RWPE2 (cell line): ENCODE results near the gene MAP2K3.

Source experiments
- ATAC-seq: fragments of 200-7000 bp; cut with Tn5 transposase; 3 replicates; pipeline ENCODE4 v1.9.1; 2021; ENCODE audit warnings: low read depth
- DNase-seq: peaks from one replicate; pipeline ENCODE4 v3.0.0-alpha.2; 2020; ENCODE audit warnings: low spot score
- H3K27ac ChIP-seq: fragments of 450-650 bp; 2 replicates; pipeline ENCODE4 v1.5.1; 2017; ENCODE audit warnings: mild to moderate bottlenecking; ENCODE audit not compliant: poor library complexity, severe bottlenecking
- H3K27me3 ChIP-seq: fragments of 250-450 bp; sonication (Bioruptor Pico); 2 replicates; pipeline ENCODE4 v1.5.1; 2021; ENCODE audit warnings: mild to moderate bottlenecking, moderate library complexity; ENCODE audit not compliant: insufficient read depth, poor library complexity, severe bottlenecking
- H3K36me3 ChIP-seq: fragments of 250-450 bp; sonication (Bioruptor Pico); 2 replicates; pipeline ENCODE4 v1.5.1; 2020; ENCODE audit warnings: low read depth, mild to moderate bottlenecking, moderate library complexity
- H3K4me1 ChIP-seq: fragments of 250-450 bp; sonication (Bioruptor Pico); 2 replicates; pipeline ENCODE4 v1.5.1; 2021; ENCODE audit warnings: mild to moderate bottlenecking, moderate library complexity; ENCODE audit not compliant: insufficient read depth, poor library complexity, severe bottlenecking
- H3K4me3 ChIP-seq: fragments of 250-450 bp; sonication (Bioruptor Pico); 2 replicates; pipeline ENCODE4 v1.5.1; 2021; ENCODE audit warnings: mild to moderate bottlenecking, moderate library complexity; ENCODE audit not compliant: severe bottlenecking
- H3K9me3 ChIP-seq: fragments of 250-450 bp; sonication (Bioruptor Pico); 2 replicates; pipeline ENCODE4 v1.5.1; 2021; ENCODE audit warnings: mild to moderate bottlenecking, moderate library complexity; ENCODE audit not compliant: severe bottlenecking
- CTCF ChIP-seq: fragments of 450-650 bp; IDR thresholded peaks from one replicate; pipeline ENCODE4 v1.5.1; 2017; ENCODE audit warnings: mild to moderate bottlenecking, moderate library complexity; ENCODE audit not compliant: poor library complexity, severe bottlenecking

MAP2K3 gene

GRCh38 chr17:21357696-21358656 is 73.5 kb downstream of the MAP2K3 start:
- no peak for ATAC-seq
- no peak for TF ChIP-seq CTCF
- Histone ChIP-seq H3K4me1 (no peaks in the 10 kb centered on the region), H3K9me3 (no peaks in the 10 kb centered on the region), H3K27ac (no peak overlapping the region), H3K36me3 (no peaks in the 10 kb centered on the region), H3K27me3 (no peaks in the 10 kb centered on the region), H3K4me3 (no peak overlapping the region)
- DNase-seq, result peak; percentile 45

- Histone ChIP-seq H3K4me1 (no peaks in the 10 kb centered on the region), H3K9me3 (no peaks in the 10 kb centered on the region), H3K27me3 (no peaks in the 10 kb centered on the region), H3K4me3 (no peak overlapping the region), H3K36me3 (no peaks in the 10 kb centered on the region), H3K27ac (no peak overlapping the region)
- DNase-seq (no peak), ATAC-seq (peak; percentile 50; the same call in 2 of the 3 replicates)
- TF ChIP-seq CTCF, result no peak
Measured at GRCh38 chr17:21358682-21359482, 74.4 kb downstream of the MAP2K3 start.

GRCh38 chr17:21359483-21359840 is 75.0 kb downstream of the MAP2K3 start:
- no peak overlapping the region for H3K27ac ChIP-seq
- ATAC-seq (no peak), DNase-seq (no peak)
- no peaks in the 10 kb centered on the region for H3K36me3 ChIP-seq
- no peaks in the 10 kb centered on the region for H3K4me1 ChIP-seq
- H3K4me3 ChIP-seq, result no peak overlapping the region
- no peaks in the 10 kb centered on the region for H3K9me3 ChIP-seq
- no peaks in the 10 kb centered on the region for H3K27me3 ChIP-seq
- no peak for TF ChIP-seq CTCF

- Histone ChIP-seq H3K27ac (no peak overlapping the region), H3K9me3 (no peaks in the 10 kb centered on the region), H3K4me1 (no peaks in the 10 kb centered on the region), H3K4me3 (no peak overlapping the region), H3K36me3 (no peaks in the 10 kb centered on the region), H3K27me3 (no peaks in the 10 kb centered on the region)
- DNase-seq, result no peak
- no peak for ATAC-seq
- no peak for TF ChIP-seq CTCF
Measured at GRCh38 chr17:21360048-21360447, 75.5 kb downstream of the MAP2K3 start.
